HL-60/S4 (cell line): ENCODE results near the gene PFN3.
"Not testable (repeated sequence)": the region's sequence is repeated elsewhere in the genome, so short reads cannot be mapped to it uniquely, and the experiment has no call there.

Experiments
- in situ Hi-C: fragments of 300-500 bp; cut with MboI; formaldehyde crosslinking; loops from 2 replicates; pipeline ENCODE4 v1.14.3; 2022; ENCODE audit warnings: low sequenced_read_pairs

Gene PFN3

GRCh38 chr5:177425801-177426565 lies 25.5 kb upstream of the PFN3 start:
- in situ Hi-C loops: no loop called here

- in situ Hi-C loops: no loop called here
Observed at GRCh38 chr5:177425196-177425800, 24.8 kb upstream of the PFN3 start.

GRCh38 chr5:177423671-177424070 lies 23.2 kb upstream of the PFN3 start:
- in situ Hi-C loops: no loop called here

GRCh38 chr5:177421062-177421798 lies 20.8 kb upstream of the PFN3 start:
- in situ Hi-C loops: no loop called here

- in situ Hi-C loops: not testable (repeated sequence)
Observed at GRCh38 chr5:177420472-177420871, 20.0 kb upstream of the PFN3 start.

GRCh38 chr5:177419046-177419445 lies 18.6 kb upstream of the PFN3 start:
- in situ Hi-C loops: no loop called here

GRCh38 chr5:177417081-177417480 lies 16.6 kb upstream of the PFN3 start:
- in situ Hi-C loops: not testable (repeated sequence)

GRCh38 chr5:177414481-177414880 lies 14.0 kb upstream of the PFN3 start:
- in situ Hi-C loops: no loop called here

- in situ Hi-C loops: no loop called here
Observed at GRCh38 chr5:177412603-177413233, 12.3 kb upstream of the PFN3 start.

- in situ Hi-C loops: no loop called here
Observed at GRCh38 chr5:177410575-177410974, 10.1 kb upstream of the PFN3 start.

GRCh38 chr5:177409043-177409801 lies 8.8 kb upstream of the PFN3 start, which contains the start of gene F12:
Gene F12, minus strand, starts transcription at chr5:177409564. Its CDS starts 37 bp downstream, at chr5:177409527.
- in situ Hi-C loops: no loop called here

- in situ Hi-C loops: no loop called here
Observed at GRCh38 chr5:177405805-177406204, 5.3 kb upstream of the PFN3 start.

GRCh38 chr5:177405312-177405711 lies 4.9 kb upstream of the PFN3 start:
- in situ Hi-C loops: no loop called here

- in situ Hi-C loops: no loop called here
Observed at GRCh38 chr5:177404641-177405179, 4.2 kb upstream of the PFN3 start.

GRCh38 chr5:177403792-177404640 lies 3.6 kb upstream of the PFN3 start:
- in situ Hi-C loops: no loop called here

GRCh38 chr5:177403102-177403791 lies 2.8 kb upstream of the PFN3 start:
- in situ Hi-C loops: no loop called here

GRCh38 chr5:177402271-177403043 lies 2.0 kb upstream of the PFN3 start:
- in situ Hi-C loops: no loop called here

GRCh38 chr5:177397875-177398390 lies 2.5 kb downstream of the PFN3 start:
- in situ Hi-C loops: loop anchor here (25.0 kb wide), 1 partner anchor 664 kb away; no protein-coding TSS in a partner anchor
